PFSK-1 (cell line): Measurements from ENCODE around the gene BABAM2.

Experiments
- POLR2AphosphoS5 ChIP-seq: IDR thresholded peaks from 2 replicates; pipeline ENCODE4 v1.6.1; 2012; ENCODE audit warnings: low read depth, mild to moderate bottlenecking, control low read depth, low read length, moderate library complexity
- TAF1 ChIP-seq: IDR thresholded peaks from 2 replicates; pipeline ENCODE4 v1.6.1; 2012; ENCODE audit warnings: low read length, control low read depth, borderline replicate concordance; ENCODE audit not compliant: insufficient read depth
- TF ChIP-seq, protein P1 (sequence below), 2 experiments: IDR thresholded peaks; 2 replicates each; pipeline versions ENCODE4 v1.6.1 to v1.8.0; 2011 to 2012; ENCODE audit warnings: low read depth in 2 of 2, low read length in 2 of 2, control low read depth in 1 of 2, inconsistent platforms in 1 of 2, mild to moderate bottlenecking in 1 of 2, moderate library complexity in 1 of 2; ENCODE audit not compliant: insufficient read depth in 1 of 2

DNA sequence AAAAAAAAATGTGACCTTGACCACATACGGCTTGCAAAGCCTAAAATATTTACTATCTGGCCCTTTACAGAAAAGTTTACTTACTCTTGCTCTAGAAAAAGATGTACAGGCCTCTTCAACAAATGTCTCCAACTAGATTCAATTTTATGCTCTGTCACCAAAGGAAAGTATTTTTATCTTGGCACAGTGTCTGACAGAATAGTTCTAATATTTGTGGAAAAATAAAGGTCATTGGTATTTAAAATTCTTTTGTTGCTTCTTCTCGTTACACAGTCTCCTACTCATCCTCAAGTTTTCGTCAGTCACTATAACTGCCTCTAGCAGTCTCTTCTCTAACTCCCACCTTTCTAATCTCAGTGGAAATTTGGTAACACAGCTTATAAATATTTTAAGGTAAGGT lies 1.7 kb upstream of the BABAM2 start:
- no peak for TF ChIP-seq TAF1
- no peak for TF ChIP-seq POLR2AphosphoS5
- TF ChIP-seq, protein P1, sequence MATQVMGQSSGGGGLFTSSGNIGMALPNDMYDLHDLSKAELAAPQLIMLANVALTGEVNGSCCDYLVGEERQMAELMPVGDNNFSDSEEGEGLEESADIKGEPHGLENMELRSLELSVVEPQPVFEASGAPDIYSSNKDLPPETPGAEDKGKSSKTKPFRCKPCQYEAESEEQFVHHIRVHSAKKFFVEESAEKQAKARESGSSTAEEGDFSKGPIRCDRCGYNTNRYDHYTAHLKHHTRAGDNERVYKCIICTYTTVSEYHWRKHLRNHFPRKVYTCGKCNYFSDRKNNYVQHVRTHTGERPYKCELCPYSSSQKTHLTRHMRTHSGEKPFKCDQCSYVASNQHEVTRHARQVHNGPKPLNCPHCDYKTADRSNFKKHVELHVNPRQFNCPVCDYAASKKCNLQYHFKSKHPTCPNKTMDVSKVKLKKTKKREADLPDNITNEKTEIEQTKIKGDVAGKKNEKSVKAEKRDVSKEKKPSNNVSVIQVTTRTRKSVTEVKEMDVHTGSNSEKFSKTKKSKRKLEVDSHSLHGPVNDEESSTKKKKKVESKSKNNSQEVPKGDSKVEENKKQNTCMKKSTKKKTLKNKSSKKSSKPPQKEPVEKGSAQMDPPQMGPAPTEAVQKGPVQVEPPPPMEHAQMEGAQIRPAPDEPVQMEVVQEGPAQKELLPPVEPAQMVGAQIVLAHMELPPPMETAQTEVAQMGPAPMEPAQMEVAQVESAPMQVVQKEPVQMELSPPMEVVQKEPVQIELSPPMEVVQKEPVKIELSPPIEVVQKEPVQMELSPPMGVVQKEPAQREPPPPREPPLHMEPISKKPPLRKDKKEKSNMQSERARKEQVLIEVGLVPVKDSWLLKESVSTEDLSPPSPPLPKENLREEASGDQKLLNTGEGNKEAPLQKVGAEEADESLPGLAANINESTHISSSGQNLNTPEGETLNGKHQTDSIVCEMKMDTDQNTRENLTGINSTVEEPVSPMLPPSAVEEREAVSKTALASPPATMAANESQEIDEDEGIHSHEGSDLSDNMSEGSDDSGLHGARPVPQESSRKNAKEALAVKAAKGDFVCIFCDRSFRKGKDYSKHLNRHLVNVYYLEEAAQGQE (IDR thresholded peaks at IDR 0.05; ENCODE audit: insufficient read depth in 1 of 2, low read depth in 2 of 2, low read length in 2 of 2), result no peak
